Limb (tissue), 2 donors: ENCODE data around the gene ELMO1.

Experiments
- DNase-seq, 2 donors: peaks; one replicate each; pipeline ENCODE4 v3.0.0-alpha.2; 2016; ENCODE audit errors: extremely low spot score in 2 of 2

Gene ELMO1

DNA sequence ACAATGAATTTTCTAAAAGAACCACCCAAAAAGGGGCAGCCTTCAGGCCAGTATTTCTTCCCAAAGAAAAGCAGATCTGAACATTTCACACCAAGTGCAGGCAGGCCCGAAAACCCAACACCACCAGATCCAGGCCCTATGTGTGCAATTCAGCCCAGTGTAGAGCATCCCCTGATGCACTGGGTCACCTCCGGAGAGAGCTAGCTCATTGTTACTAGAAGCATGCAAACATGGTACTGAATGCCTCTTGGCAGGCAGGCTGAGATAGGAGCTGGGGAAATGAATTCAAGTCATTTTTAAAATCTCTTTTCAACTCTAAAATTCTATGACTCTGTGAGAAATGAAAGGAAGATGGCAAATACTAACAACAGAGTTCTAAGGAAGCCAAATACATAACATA is 174.8 kb downstream of the ELMO1 start:
- no peak for DNase-seq

DNA sequence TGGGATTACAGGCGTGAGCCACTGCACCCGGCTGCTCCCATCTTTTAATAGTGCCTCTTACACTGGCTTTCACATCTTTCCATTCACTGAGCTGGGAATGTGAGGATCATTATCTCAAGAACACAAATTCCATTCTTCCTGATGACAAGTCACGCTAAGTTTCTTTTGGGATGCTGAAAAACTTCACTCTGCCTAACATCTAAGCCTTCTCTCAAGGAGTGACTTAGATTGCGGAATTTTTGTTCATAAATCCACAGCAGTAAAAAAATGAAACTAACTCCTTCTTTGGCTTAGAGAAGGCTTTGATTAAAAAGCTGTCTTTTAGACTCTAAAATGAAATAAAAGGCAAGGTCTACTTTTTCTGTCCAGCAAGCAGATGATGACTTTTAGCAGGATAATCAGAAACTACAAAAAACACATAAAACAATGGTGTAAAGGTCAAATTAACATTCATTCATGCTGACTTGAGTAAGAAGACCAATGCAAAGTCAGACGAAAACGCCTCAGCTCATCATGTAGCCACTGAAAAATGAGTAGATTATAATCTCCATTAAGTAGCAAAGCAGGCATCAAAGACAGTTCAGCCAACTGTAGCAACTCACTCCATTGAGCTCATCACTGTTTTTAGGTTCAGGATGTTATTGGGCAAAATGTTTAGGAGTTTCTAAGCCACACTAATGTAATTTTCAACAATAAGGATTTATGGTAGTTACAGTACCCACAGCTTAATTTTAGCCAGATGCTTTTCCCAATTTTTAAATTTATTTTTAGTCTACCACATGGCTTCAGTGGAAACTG is 178.8 kb downstream of the ELMO1 start:
- no peak for DNase-seq

DNA sequence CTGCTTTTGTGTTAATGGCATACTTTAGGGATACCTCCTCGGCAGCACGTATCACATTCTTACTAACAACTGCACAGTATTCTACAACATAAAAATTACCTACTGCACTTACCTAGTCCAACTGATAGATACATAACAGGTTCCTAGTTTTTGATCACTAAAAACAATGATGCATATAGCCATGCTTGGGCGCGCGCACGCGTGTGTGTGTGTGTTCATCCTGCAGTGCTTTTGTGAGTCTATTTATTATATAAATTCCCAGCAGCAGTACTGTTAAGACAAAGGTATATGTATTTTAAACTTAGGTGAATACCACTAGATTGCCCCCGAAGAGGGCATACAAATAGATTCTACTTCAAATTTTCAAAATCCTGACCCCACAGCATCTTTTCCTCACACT is 181.4 kb downstream of the ELMO1 start:
- no peak for DNase-seq

DNA sequence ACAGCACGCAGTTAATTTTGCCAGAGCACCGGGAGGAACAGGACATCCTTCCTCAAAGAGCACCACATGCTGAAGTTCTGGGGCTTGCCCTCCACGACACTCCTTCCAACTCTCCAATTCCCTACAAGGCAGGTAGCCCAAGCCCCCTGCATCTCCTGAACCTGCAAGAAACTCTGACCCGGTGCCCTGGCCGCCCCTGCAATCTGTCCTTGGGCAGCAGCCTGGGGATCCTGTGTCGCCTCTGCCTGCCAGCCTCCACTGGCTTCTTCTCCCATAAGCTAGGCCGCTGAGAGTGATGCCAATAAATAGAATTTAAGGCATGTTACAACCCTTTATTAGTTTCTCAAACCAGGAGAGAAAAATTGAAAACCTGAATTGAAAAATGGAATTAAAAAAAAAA is 182.8 kb downstream of the ELMO1 start:
- no peak for DNase-seq

DNA sequence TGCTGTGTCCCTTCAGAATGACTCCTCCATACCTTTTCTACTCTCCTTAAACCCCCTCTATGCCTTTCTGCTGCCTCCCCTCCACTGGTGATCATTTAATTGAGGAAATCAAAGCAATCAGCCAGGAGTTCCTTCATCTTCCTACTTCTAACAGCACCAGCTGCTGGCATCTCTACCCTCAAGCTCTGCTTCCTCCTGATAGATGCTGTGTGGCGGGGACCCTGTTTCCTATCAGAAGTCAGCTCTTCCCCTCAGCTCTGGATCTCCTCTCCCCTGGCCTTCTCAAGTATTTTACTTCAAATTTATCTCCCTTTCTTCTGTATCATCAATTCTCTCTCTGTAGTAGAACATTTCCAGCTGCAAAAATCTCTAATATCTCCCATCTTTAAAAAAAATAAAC is 183.7 kb downstream of the ELMO1 start:
- DNase-seq: no peak

DNA sequence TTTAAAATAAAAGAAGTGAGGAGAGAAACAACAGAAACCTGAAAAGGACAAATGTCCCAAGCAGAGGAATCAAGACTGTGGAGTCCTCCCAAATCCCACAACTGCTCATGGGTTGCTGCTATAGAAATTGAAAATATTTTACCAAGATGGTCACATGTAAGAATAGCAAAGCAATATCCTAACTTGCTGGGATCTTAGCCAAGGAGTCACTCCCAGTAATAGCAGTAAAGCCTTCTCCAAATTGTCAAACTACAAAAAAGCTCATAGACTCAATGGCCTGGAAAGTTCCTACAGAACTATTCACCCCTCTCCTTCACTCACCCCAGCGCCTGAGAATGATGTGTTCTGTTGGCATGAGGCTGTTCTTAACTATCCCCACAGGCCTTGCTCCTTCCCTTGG is 186.5 kb downstream of the ELMO1 start:
- no peak for DNase-seq

DNA sequence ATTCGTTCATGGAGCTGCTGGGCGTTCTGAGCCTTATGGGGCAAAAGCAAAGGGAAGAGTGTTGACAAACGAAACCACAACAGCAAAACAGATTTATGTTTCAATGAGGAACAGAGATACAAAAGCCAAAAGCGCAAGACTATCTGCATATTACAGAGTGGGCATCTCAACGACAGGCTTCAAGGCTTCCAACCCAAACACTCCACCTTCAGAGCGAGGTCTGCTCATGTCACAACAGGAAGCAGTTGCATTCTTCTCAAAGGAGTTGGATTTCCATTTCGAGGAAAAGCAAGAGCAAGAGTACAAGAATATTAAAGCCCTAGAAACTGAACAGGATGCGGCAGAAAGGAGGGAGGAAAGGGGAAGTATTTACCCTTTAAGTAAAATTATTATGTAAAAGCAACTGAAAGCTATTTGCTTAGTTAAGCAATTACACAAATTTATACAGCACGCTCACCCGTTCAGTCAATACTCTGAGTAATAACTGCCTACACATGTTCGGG is 189.3 kb downstream of the ELMO1 start:
- DNase-seq: no peak

DNA sequence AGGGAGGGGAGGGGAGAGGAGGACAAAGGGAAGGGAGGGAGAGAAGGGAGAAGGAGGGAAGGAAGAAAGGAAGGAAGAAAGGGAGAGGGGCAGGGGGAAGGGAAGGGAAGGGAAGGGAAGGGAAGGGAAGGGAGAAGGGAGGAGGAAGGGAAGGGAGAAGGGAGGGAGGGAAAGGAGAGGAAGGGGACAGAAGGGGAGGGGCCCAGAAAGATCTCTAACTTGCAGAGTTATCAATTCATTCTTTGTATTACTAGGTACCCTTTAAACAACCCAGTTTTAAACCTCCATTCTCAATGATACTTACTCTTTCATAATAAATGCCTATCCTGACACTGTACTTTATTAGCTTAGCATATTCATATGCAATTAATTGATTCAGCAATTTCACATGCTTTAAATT is 192.0 kb downstream of the ELMO1 start:
- no peak for DNase-seq

DNA sequence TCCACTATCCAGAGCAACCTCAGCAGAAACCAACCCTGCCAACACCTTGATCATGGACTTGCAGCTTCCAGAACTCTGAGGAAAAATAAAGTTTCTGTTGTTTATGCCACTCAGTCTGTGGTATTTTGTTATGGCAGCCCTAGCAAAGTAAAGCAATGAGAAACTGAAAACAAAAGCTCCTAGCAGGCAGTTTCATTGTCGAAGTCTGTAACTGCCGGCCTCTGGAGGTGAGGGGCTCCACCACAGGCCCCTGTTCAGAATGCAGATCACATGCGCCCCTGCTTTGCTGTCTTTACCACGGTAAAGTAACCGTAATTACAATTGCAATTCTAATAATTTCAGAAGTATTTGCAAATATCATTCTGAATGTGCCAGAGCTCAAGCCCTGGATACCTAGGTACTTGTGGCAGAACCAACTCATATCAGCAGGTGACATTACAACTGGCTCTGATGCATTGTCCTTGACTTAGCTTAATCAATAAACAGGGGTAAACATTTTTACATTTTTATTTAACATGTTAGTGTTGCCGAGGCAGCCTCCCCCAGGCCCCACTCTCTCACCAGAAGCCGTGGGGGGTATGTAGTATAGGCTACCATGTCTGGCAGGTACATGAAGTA is 193.2 kb downstream of the ELMO1 start:
- DNase-seq: no peak

DNA sequence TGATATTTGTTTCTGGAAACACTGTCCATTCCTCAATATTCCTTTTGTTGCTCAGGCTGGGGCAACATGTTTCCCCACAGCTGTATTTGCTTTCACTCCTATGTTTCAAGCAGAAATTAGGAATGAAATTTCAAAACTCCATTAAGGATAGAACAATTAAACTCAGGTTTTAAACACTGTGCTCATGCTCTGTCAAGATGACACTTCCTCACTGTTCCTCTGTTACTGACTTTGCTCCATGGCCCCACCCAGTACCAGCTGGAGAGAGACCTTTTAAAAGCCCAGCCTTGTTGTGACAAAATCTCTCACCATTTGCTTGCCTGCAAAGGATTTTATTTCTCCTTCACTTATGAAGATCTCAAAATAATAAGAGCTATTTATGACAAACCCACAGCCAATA is 197.4 kb downstream of the ELMO1 start:
- DNase-seq: no peak

DNA sequence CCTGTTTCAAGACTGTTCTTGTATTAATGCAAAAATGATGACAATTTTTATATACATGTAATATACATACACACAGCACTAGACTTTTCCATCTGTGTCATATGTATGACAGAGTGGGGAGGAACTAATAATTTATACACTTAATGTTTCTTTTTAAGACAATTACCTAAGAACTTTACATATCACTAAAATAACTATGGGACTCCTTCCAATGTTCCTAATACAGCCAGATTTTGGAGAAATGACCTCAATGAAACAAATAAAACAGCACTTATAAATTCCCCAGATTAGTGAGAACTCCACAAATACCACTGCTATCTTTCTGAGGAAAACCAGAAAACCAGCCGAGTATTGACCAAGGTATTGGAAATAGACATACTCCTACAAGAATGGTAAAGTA is 199.4 kb downstream of the ELMO1 start:
- DNase-seq: no peak

DNA sequence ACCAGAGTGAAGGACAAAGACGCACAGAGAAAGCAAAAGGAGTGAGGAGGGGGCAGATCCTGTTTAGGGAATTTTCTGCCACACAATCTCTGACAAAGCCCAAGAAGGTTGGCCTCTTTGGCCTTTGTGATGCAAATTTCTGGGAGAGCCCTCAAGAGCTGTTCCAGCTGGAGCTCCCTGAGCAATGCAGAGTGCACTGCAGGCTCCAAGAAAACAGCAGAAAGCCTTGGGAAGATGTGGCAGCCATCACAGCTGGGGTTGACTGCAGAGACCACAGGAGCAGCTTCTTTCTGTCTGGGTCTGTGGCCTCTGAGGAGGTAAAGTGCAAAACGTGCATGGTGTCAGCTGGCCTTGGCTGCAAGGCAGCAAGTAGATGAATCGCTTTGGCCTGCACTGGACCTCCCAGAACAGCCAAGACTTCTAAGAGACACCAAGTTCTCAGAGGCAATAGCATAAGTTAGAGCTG is 200.2 kb downstream of the ELMO1 start:
- no peak for DNase-seq

DNA sequence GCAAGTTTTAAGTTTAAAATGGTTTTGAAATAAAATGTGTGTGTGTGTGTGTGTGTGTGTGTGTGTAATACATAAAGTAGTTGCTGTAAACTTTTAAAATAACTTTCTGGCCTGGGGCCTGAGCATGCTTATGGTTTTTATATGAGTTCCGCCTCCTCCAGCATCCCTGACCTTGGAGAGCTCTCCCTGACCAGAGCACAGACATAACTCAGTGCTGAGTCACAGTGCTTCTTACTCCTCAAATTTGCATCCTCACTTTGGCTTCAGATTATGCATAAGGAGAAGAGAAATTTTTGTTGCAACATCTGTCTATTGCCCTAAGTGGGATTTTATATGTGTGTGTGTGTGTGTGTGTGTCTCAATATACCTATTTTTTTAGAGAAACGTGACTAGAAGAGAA is 200.8 kb downstream of the ELMO1 start:
- DNase-seq: peak; percentile 30 to 52

DNA sequence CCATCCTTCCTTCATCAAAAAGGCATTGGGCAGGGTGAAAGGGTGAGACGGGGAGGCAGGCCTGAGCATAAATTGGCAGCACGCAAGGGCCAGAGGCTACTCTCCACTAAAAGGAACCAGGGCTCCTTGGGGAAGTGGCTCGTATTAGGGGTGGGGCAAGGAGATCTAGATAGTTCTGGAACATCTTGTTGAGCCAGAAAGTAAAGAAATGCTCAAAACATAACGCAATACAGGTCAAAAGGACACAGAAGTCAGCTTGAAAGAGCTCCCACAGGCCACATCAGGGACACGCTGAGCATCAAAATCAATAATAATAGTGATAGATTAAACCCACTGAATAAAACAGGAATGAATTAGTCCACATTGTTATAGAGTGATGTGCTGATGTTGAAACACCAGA is 203.1 kb downstream of the ELMO1 start:
- no peak for DNase-seq

DNA sequence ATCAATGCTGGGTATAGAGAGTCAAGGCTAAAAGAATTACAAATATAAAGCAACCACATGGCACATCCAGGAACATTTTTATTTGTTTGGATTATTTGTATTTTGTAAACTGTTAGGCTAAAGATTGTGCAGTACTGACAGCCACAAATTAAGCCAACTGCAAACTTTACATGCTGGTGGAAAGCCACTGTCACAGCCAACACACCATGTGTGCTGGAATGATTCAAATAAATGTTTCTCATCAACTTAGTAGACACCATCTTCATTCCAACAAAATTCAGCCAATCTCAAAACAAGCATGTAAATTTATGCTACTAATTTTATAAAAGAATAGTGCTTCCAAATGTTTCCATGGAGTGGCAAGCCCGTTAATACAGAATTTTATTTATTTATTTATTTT is 211.8 kb downstream of the ELMO1 start:
- DNase-seq: no peak

DNA sequence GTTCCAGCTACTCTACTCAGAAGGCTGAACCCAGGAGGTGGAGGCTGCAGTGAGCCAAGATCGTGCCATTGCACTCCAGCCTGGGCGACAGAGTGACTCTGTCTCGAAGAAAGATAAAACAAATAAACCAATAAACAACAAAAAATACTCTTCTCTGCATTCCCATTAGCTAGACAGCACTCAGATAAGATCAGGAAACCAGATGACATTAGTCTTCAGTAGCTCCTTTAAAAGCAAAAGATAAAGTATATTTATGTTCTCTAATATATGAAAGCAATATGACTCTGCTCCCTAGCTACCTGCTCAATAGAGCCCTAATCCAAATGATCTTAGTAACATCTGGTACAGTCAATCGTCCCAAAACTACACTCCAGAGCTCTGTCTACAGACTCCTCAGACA is 212.9 kb downstream of the ELMO1 start:
- no peak for DNase-seq

DNA sequence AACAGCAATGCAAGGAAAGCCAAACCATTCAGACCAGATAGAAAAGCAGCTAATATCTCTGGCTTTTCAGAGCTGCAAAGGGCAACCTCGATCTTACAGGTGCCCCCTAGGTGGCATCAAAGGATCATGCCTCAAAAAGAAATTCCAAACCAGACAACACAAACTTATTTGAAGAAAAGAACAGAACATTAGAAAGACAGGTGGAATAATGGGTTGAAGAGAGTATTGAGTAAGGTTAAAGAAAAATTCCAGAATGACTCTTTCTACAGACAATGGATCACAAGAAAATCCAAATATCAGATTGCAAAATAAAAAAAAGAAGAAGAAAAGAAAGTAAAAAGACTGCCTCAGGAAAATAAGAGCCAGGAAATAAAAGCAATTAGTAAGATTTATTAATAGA is 213.7 kb downstream of the ELMO1 start:
- DNase-seq: no peak

DNA sequence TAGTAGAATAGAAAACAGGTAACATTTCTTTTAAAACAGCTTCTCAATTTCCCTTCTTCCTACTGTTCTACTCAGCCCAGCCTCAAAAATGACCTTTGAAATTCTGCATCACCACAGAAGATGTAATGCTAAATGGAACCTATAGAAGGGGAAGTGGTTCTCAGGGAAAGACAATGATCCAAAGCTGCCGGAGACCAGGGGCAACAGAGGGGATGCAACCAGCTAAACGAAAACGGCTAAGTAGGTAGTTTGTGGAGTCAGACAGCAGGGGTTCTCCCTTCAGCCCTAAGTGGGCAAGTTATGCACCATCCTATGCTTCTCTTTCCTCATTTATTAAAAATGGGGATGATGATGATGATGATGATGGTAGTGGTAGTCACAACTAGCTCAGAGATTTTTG is 214.3 kb downstream of the ELMO1 start:
- no peak for DNase-seq

DNA sequence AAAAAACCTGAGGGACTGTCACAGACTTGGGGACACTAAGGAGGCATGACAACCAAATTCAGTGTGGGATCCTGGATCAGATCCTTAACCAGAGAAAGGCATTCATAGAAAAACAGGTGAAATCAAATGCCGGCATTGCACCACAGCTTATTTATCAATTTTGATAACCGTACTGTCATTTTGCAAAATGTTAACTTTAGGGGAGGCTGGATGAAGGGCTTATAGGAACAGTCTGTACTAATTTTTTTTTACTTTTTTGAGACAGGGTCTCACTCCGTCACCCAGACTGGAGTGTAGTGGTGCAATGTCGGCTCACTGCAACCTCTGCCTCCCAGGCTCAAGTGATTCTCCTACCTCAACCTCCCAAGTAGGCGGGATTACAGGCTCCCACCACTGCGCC is 217.1 kb downstream of the ELMO1 start:
- no peak for DNase-seq

DNA sequence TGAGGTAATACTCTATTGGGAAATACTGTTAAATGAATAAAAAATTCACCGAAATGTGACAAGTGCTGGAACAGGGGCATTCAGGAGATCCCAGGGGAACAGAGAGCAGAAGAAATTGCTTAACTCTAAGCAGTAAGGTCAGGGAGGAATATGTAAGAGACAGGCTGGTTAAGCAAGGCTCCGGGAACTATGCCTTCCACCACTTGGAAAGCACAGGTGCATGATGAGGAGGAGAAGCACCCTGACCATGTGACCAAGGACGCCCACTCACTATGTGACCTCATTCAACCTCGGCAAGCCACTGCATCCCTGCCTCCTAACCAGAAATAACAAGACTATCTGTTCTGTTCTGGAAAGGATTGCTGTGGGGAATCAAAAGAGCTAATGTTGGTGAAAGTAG is 218.4 kb downstream of the ELMO1 start:
- no peak for DNase-seq

DNA sequence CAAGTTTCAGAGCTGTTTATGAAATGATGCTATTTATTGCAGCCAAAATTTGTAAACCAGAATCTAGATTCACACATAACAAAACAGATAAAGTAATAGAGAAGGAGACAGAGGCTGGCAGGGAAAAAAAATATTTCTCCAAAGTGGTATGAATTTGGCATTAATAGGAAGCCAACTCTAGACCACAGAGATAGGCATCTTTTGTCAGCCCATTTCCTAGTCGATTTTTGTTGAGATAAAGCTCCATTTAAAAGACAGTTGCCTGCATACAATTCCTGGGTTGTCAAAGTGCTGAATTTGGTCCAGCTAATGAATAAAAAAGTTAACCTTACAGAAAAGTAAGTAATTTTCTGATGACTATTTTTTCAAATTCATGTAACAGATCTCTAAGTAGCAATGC is 219.3 kb downstream of the ELMO1 start:
- no peak for DNase-seq

DNA sequence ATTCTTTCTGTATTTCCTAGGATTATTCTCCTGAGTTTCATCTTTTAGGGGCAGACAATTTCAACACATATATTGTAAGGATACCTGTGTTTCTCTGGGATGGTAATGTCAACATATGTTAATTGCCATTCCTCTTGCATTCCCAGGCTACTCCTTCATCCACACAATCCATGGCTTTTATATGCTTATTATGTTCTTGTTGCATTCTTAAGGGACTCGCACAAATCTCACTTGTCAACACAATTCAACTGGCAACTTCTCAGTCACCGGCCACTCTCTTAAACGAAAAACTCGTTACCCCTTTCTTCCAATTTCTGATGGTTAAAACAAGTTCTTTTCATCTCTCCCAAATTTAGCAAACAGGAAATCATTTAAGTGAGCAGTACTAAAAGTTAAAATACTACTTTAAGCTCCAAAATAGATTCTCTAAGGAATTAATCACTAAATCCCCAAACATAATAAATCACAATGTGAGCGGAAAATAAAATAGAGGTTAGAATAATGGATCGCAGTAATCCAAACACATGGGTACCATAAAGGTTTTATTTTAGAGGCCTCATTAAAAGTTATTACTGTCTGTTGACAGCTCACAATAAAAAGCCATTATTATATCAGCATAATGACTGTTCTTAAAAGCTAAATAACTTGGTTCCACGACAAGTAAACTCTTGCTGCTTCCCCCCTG is 223.2 kb downstream of the ELMO1 start:
- DNase-seq: no peak

DNA sequence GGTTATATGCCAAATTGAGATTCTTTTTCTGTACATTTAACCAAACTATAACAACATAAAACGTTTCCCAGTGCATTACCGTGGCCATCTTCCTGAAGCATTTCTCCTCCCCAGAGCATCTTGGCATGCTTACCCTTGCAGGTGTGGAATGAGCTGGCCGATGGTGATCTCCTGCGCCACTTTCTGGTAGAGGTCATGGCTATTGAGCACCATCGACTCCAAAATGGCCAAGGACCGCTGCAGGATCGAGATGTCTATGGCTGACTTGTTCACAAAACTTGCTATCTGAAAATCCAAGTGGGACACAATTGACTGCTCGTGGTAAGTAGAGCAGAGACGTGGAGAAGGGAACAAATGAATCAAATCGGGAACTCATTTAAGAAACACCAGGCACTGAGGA is 223.9 kb downstream of the ELMO1 start:
- no peak for DNase-seq
